ENCODE measurements around the gene HAVCR1. TPM values are rescaled to one million over a fixed set of nuclear protein-coding genes. Genes with fewer than 3 reads are reported as not detected.
A peak's percentile ranks its signal among the peaks of the same experiment; 100 is the strongest.

Gene HAVCR1
- total and polyA plus RNA-seq, 2 of the 13 experiments (the other 11 are each of a cell fraction or from before 2014, with no cell fraction given): 0.93 to 12.3 TPM

GRCh38 chr5:157063776-157064430 is 5.0 kb upstream of the HAVCR1 start (continued):
- TF ChIP-seq THAP9 (CRISPR knock-in tag; IDR thresholded peaks at IDR 0.05; ENCODE audit: borderline replicate concordance) (no peak), TGIF2 (CRISPR knock-in tag; IDR thresholded peaks at IDR 0.05) (no peak), ZNF83 (CRISPR knock-in tag; IDR thresholded peaks at IDR 0.05; ENCODE audit: borderline replicate concordance) (no peak), GRHL1 (CRISPR knock-in tag; conservative IDR thresholded peaks at IDR 0.05) (no peak), PTBP1 (IDR thresholded peaks at IDR 0.05; ENCODE audit: low read depth, low read length, poor library complexity, severe bottlenecking) (no peak), CREBL2 (CRISPR knock-in tag; IDR thresholded peaks at IDR 0.05; ENCODE audit: borderline replicate concordance) (no peak), ZNF382 (CRISPR knock-in tag; IDR thresholded peaks at IDR 0.05; ENCODE audit: borderline replicate concordance) (no peak), HNRNPLL (IDR thresholded peaks at IDR 0.05; ENCODE audit: low read depth, low read length, poor library complexity, severe bottlenecking) (no peak), ZFP91 (CRISPR knock-in tag; IDR thresholded peaks at IDR 0.05; ENCODE audit: borderline replicate concordance) (no peak), ZBTB43 (CRISPR knock-in tag; conservative IDR thresholded peaks at IDR 0.05) (no peak), HNRNPH1 (optimal IDR thresholded peaks at IDR 0.05; ENCODE audit: low read depth, low read length) (no peak), NFKBIZ (CRISPR knock-in tag; IDR thresholded peaks at IDR 0.05) (no peak), MXD1 (CRISPR knock-in tag; IDR thresholded peaks at IDR 0.05) (no peak), HMGXB3 (CRISPR knock-in tag; IDR thresholded peaks at IDR 0.05; ENCODE audit: borderline replicate concordance) (no peak), MEF2D (CRISPR knock-in tag; IDR thresholded peaks at IDR 0.05) (peak; percentile 65; the same call in 1 of the 2 replicates)
